Measurements from ENCODE around the gene ABHD15. TPM values are rescaled to one million over a fixed set of nuclear protein-coding genes. Genes with fewer than 3 reads are reported as not detected.

The ABHD15 gene
- total and polyA plus RNA-seq, 2 donors (not counting 1 experiment from before 2014, with no cell fraction given), result 10.9 to 44.1 TPM

- no peaks in the 10 kb centered on the region for H3K27me3 Mint-ChIP-seq
- Histone ChIP-seq H3K4me3 (ENCODE audit: control extremely low read depth in 1 of 5, extremely low read depth in 1 of 5, insufficient read depth in 1 of 5, low read depth in 2 of 5, low read length in 4 of 5) (peak overlapping the region in 2 of 5 experiments; percentile 2 to 16), H3K27ac (ENCODE audit: low read length in 2 of 2) (peak overlapping the region in 1 of 2 donors; percentile 29), H2AFZ (ENCODE audit: insufficient read depth, low read depth, low read length, poor library complexity, severe bottlenecking) (peak overlapping the region; percentile 9), H3K9me3 (ENCODE audit: control extremely low read depth in 1 of 3, control insufficient read depth in 2 of 3, insufficient read depth in 1 of 3, low read length in 2 of 3) (no peaks in the 10 kb centered on the region), H4K20me1 (ENCODE audit: control insufficient read depth, insufficient read depth, low read length, poor library complexity, severe bottlenecking) (peaks cover 52% of the 10 kb centered on the region), H3K4me2 (replicated peaks; ENCODE audit: low read depth, low read length, poor library complexity, severe bottlenecking) (peak overlapping the region; percentile 69), H3K36me3 (replicated peaks in 1 of 2; ENCODE audit: control extremely low read depth in 1 of 2, control insufficient read depth in 1 of 2, extremely low read depth in 1 of 2, insufficient read depth in 2 of 2, low read length in 1 of 2) (peaks cover 0 to 25% of the 10 kb centered on the region in 2 experiments), H3K9ac (ENCODE audit: low read length) (no peak overlapping the region), H3K27me3 (replicated peaks in 1 of 4; ENCODE audit: control extremely low read depth in 1 of 4, control insufficient read depth in 3 of 4, insufficient read depth in 4 of 4, low read length in 3 of 4) (no peaks in the 10 kb centered on the region), H3K4me1 (ENCODE audit: control insufficient read depth in 2 of 2, insufficient read depth in 2 of 2, low read length in 2 of 2) (peaks cover 35 to 45% of the 10 kb centered on the region in 2 donors), H3K79me2 (ENCODE audit: control insufficient read depth, insufficient read depth, low read length) (peaks cover 70% of the 10 kb centered on the region)
- no peak for ATAC-seq (ENCODE audit: low read depth)
- no peak for DNase-seq
- ChIA-PET POLR2A (interaction anchor here (0.7 to 1.0 kb wide), 5 partner anchors 8 to 54 kb away, joined by 3 to 10 read pairs (median 8); partner anchors contain the start of gene ANKRD13B), CTCF (interaction anchor here (0.6 to 24.3 kb wide), 6 partner anchors 8 to 214 kb away, joined by 3 to 336 read pairs (median 6); partner anchors contain the start of gene ANKRD13B)
- H3K9me3 Mint-ChIP-seq (ENCODE audit: insufficient read depth), result no peaks in the 10 kb centered on the region
- H3K4me3 Mint-ChIP-seq, result peak overlapping the region; percentile 70
- intact Hi-C loops (cut with micrococcal nuclease), result no loop called here
- no peak for TF ChIP-seq EZH2 (IDR thresholded peaks at IDR 0.05; ENCODE audit: borderline replicate concordance, insufficient read depth, low read depth, low read length, poor library complexity, severe bottlenecking)
- no peak for TF ChIP-seq CTCF (IDR thresholded peaks at IDR 0.05)
- peaks cover 51% of the 10 kb centered on the region for H3K4me1 Mint-ChIP-seq
- peak overlapping the region; percentile 71 for H3K27ac Mint-ChIP-seq
- WGBS (ENCODE audit: insufficient coverage), result 75% methylated on average over 4 of the region's 12 CpGs
These were observed 17.7 kb upstream of the ABHD15 start for GRCh38 chr17:29584452-29585079.

Measured in B cell (primary cell).